22Rv1 (cell line): ENCODE data around the gene EME1.

Experiments
- CTCF ChIP-seq: fragments of 450-650 bp; IDR thresholded peaks from 2 replicates; pipeline ENCODE4 v1.5.1; 2017; ENCODE audit warnings: mild to moderate bottlenecking
- ZFX ChIP-seq: fragments of 450-650 bp; IDR thresholded peaks from 2 replicates; pipeline ENCODE4 v1.6.1; 2017; ENCODE audit warnings: antibody characterized with exemption, borderline replicate concordance

- TF ChIP-seq CTCF (no peak), ZFX (no peak)
Measured at GRCh38 chr17:50421308-50422051, 48.5 kb downstream of the EME1 start.
